Neutrophil (primary cell): ENCODE data around the gene TMEM179.

ENCODE experiments used
- H3K27ac ChIP-seq: fragments of 200-600 bp; sonication (generic); 2 replicates; pipeline ENCODE4 v1.5.1; 2016; ENCODE audit warnings: mild to moderate bottlenecking, moderate library complexity
- H3K27me3 ChIP-seq: fragments of 200-600 bp; sonication (generic); 2 replicates; pipeline ENCODE4 v1.6.0; 2016; ENCODE audit warnings: mild to moderate bottlenecking
- H3K36me3 ChIP-seq: fragments of 200-600 bp; sonication (generic); 2 replicates; pipeline ENCODE4 v1.5.1; 2017
- H3K4me1 ChIP-seq, 2 experiments: fragments of 200-600 bp in 1 of 2; sonication (generic) in 1 of 2; 1 replicate in 1 of 2; 2 replicates in 1 of 2; pipeline versions ENCODE4 v1.5.1 to v1.6.1; 2013 to 2016; ENCODE audit warnings: low read depth in 1 of 2, low read length in 1 of 2, mild to moderate bottlenecking in 1 of 2, moderate library complexity in 1 of 2; ENCODE audit not compliant: control insufficient read depth in 1 of 2, insufficient read depth in 1 of 2
- H3K4me3 ChIP-seq, 2 experiments: fragments of 200-600 bp in 1 of 2; sonication (generic) in 1 of 2; 1 replicate in 1 of 2; 2 replicates in 1 of 2; pipeline ENCODE4 v1.5.1; 2013 to 2016; ENCODE audit warnings: low read depth in 1 of 2, low read length in 1 of 2, mild to moderate bottlenecking in 1 of 2, moderate library complexity in 1 of 2
- H3K9me3 ChIP-seq: fragments of 200-600 bp; sonication (generic); 2 replicates; pipeline ENCODE4 v1.5.1; 2016
- TF ChIP-seq, protein P1 (sequence below): fragments of 200-600 bp; sonication (generic); IDR thresholded peaks from 2 replicates; pipeline ENCODE4 v1.5.1; 2016; ENCODE audit warnings: antibody characterized with exemption

The TMEM179 gene

DNA sequence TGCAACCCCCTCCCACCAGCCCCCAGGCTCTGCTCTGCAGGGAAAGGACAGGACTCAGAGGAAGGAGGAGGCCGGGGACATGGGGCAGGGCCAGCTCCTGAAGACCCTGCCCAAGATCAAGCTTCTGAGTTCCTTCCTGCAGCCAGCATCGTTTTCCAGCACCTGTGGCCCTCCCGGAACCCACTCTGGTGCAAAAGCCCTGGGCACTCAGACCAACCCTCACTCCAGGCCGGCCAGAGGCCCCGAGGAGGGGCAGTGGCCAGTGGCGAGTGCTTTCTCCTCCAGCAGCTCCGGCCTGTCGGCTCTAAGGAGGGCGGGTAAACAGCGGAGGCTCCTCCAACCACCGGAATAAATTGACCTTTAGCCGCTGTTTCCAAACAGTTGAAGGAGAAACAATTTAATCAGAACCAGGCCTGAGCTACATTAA lies 10.8 kb downstream of the TMEM179 start:
- no peaks in the 10 kb centered on the region for H3K27me3 ChIP-seq
- H3K27ac ChIP-seq: no peak overlapping the region
- H3K4me1 ChIP-seq: no peaks in the 10 kb centered on the region
- H3K9me3 ChIP-seq: no peaks in the 10 kb centered on the region
- no peak overlapping the region for H3K4me3 ChIP-seq
- TF ChIP-seq, protein P1, sequence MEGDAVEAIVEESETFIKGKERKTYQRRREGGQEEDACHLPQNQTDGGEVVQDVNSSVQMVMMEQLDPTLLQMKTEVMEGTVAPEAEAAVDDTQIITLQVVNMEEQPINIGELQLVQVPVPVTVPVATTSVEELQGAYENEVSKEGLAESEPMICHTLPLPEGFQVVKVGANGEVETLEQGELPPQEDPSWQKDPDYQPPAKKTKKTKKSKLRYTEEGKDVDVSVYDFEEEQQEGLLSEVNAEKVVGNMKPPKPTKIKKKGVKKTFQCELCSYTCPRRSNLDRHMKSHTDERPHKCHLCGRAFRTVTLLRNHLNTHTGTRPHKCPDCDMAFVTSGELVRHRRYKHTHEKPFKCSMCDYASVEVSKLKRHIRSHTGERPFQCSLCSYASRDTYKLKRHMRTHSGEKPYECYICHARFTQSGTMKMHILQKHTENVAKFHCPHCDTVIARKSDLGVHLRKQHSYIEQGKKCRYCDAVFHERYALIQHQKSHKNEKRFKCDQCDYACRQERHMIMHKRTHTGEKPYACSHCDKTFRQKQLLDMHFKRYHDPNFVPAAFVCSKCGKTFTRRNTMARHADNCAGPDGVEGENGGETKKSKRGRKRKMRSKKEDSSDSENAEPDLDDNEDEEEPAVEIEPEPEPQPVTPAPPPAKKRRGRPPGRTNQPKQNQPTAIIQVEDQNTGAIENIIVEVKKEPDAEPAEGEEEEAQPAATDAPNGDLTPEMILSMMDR: no peak
- H3K36me3 ChIP-seq: no peaks in the 10 kb centered on the region

DNA sequence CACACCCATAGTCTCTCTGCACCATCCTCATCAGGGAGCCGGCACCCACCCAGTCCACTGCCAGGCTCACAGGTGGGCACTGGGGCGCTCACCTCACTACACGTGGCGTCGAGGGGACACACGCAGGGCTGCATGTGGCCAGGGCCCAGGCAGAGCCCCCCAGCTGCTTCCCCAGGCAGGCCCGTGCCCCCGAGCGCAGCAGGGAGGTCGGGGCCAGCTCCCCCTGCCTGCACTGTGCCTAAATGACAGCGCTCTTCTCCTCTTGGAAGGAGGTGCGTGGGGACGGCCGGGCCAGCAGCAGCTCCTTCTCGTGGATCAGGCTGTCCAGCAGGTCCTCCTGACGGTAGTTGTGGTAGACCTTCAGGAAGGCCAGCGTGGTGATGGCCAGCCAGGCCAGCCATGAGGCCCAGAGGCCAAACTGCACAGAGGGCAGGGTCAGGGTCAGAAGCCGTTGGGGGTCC lies 11.3 kb downstream of the TMEM179 start:
- no peak overlapping the region for H3K27ac ChIP-seq
- H3K4me1 ChIP-seq: no peaks in the 10 kb centered on the region
- no peaks in the 10 kb centered on the region for H3K27me3 ChIP-seq
- H3K9me3 ChIP-seq: no peaks in the 10 kb centered on the region
- no peaks in the 10 kb centered on the region for H3K36me3 ChIP-seq
- TF ChIP-seq, protein P1: no peak
- H3K4me3 ChIP-seq: no peak overlapping the region

DNA sequence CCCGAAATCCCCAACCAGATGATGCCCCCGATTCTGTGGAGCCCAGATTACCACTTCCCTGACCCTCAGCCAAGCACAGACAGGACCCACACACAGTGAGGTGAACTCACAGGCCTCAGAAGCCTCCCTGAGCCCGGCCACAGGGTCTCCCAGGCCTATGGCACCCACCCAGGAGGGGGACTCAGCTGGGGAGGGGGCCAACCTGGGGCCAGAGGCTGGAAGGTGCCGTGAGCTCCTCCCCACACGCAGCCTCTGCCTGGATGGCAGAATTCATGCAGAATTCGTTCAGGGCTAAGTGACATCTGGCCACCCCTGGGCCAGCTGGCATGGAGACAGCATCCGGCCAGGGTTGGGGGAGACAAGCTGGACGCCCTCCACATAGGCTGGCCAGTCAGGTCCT lies 11.8 kb downstream of the TMEM179 start:
- H3K27me3 ChIP-seq: no peaks in the 10 kb centered on the region
- H3K9me3 ChIP-seq: no peaks in the 10 kb centered on the region
- H3K4me3 ChIP-seq: no peak overlapping the region
- H3K4me1 ChIP-seq: no peaks in the 10 kb centered on the region
- TF ChIP-seq, protein P1: no peak
- H3K36me3 ChIP-seq: no peaks in the 10 kb centered on the region
- H3K27ac ChIP-seq: no peak overlapping the region

DNA sequence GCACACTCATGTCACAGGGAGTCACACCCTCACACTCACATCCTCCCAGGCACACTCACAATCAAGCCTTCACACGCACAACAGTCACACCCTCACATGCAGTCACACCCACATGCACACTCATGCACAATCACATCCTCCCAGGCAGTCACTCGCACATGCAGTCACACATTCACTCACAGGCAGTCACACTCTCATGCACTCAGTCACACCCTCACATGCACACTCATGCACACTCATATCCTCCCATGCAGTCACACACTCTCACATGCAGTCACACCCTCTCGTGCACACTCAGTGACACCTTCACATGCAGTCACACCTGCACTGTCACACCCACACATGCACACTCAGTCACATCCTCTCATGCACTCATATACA lies 12.3 kb downstream of the TMEM179 start:
- Histone ChIP-seq H3K36me3 (no peaks in the 10 kb centered on the region), H3K4me3 (no peak overlapping the region), H3K9me3 (no peaks in the 10 kb centered on the region), H3K4me1 (no peaks in the 10 kb centered on the region), H3K27ac (no peak overlapping the region), H3K27me3 (no peaks in the 10 kb centered on the region)
- TF ChIP-seq, protein P1: no peak

DNA sequence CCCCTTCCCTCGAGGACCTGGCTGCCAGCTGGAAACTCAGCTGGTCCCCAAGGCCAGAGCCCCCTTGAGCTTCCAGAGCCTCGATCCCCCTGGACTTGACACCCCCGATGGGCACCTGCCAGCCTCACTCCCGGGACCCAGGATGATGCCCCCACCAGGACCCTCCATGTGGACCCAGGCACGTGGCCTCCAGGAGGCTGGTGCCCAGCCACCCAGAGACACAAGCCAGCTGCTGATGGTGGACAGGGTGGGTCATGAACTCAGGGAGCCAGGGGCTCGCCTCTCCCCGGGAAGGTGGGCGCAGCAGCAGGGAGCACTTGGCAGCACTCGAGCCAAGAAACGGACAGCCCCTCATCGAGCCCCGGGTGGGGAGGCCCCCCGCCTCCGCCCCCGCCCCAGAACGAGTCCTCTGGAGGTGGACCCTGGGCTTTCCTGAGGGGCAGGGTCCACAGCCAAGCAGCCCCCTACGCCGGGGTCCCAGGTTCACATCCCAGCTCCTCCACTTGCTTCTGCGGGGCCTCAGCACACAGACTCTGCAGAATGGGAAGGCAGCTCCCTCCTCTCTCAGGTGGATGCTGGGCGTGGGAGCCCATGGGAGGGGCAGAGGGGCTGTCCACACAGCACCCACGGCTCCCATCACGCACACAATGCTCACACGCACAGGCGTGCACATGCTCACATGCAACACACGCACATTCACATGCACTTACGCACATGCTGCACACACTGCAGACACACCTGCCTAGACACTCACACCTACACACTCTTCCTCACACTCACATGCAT lies 12.9 kb downstream of the TMEM179 start:
- no peaks in the 10 kb centered on the region for H3K4me1 ChIP-seq
- no peaks in the 10 kb centered on the region for H3K9me3 ChIP-seq
- TF ChIP-seq, protein P1: no peak
- H3K4me3 ChIP-seq: no peak overlapping the region
- no peak overlapping the region for H3K27ac ChIP-seq
- no peaks in the 10 kb centered on the region for H3K27me3 ChIP-seq
- H3K36me3 ChIP-seq: no peaks in the 10 kb centered on the region
